ENCODE data around the gene SLC29A4. TPM values are rescaled to one million over a fixed set of nuclear protein-coding genes. Genes with fewer than 3 reads are reported as not detected.
"Not testable (repeated sequence)": the region's sequence is repeated elsewhere in the genome, so short reads cannot be mapped to it uniquely, and the experiment has no call there.

The SLC29A4 gene
- polyA plus RNA-seq, 3 donors: 0.21 to 0.29 (median 0.26) TPM

GRCh38 chr7:5265320-5266190 is 17.2 kb upstream of the SLC29A4 start:
- H3K36me3 ChIP-seq (replicated peaks in 1 of 2; ENCODE audit: control insufficient read depth in 1 of 2, insufficient read depth in 2 of 2, low read length in 2 of 2): no peaks in the 10 kb centered on the region
- no peak for TF ChIP-seq CTCF (IDR thresholded peaks at IDR 0.05)
- H4K20me1 ChIP-seq (ENCODE audit: insufficient read depth, low read length): no peaks in the 10 kb centered on the region
- H3K9me3 ChIP-seq (replicated peaks in 1 of 2; ENCODE audit: control insufficient read depth in 1 of 2, insufficient read depth in 1 of 2, low read length in 2 of 2): no peaks in the 10 kb centered on the region
- no peak overlapping the region for H2AFZ ChIP-seq (ENCODE audit: insufficient read depth, low read depth, low read length, poor library complexity, severe bottlenecking)
- Mint-ChIP-seq H3K36me3 (no peaks in the 10 kb centered on the region), H3K4me1 (peaks cover 15% of the 10 kb centered on the region), H3K9me3 (peaks cover 0 to 3% (median 0%) of the 10 kb centered on the region in 7 donors), H3K27me3 (ENCODE audit: low read depth in 3 of 3) (peaks cover 2 to 10% (median 8%) of the 10 kb centered on the region in 3 donors), H3K4me3 (no peak overlapping the region), H3K27ac (no peak overlapping the region)
- no peaks in the 10 kb centered on the region for H3K27me3 ChIP-seq (ENCODE audit: control insufficient read depth in 2 of 2, insufficient read depth in 2 of 2, low read length in 2 of 2)
- 85% methylated on average over 17 of the region's 19 CpGs for WGBS (ENCODE audit: insufficient coverage)
- no peak for DNase-seq
- intact Hi-C loops (cut with micrococcal nuclease): no loop called here
- no peak overlapping the region for H3K4me2 ChIP-seq (replicated peaks; ENCODE audit: extremely low read depth, low read length, poor library complexity, severe bottlenecking)
- H3K9ac ChIP-seq (ENCODE audit: insufficient read depth, low read length, poor library complexity, severe bottlenecking): no peak overlapping the region
- no peaks in the 10 kb centered on the region for H3K79me2 ChIP-seq (ENCODE audit: insufficient read depth, low read length)
- peaks cover 3 to 9% of the 10 kb centered on the region in 2 donors for H3K4me1 ChIP-seq (ENCODE audit: control insufficient read depth in 1 of 2, insufficient read depth in 2 of 2, low read length in 2 of 2)
- no peak overlapping the region for H3K27ac ChIP-seq (ENCODE audit: low read depth in 1 of 2, low read length in 2 of 2)
- H3K4me3 ChIP-seq (replicated peaks in 1 of 3; ENCODE audit: low read depth in 2 of 3, low read length in 3 of 3): no peak overlapping the region

DNA sequence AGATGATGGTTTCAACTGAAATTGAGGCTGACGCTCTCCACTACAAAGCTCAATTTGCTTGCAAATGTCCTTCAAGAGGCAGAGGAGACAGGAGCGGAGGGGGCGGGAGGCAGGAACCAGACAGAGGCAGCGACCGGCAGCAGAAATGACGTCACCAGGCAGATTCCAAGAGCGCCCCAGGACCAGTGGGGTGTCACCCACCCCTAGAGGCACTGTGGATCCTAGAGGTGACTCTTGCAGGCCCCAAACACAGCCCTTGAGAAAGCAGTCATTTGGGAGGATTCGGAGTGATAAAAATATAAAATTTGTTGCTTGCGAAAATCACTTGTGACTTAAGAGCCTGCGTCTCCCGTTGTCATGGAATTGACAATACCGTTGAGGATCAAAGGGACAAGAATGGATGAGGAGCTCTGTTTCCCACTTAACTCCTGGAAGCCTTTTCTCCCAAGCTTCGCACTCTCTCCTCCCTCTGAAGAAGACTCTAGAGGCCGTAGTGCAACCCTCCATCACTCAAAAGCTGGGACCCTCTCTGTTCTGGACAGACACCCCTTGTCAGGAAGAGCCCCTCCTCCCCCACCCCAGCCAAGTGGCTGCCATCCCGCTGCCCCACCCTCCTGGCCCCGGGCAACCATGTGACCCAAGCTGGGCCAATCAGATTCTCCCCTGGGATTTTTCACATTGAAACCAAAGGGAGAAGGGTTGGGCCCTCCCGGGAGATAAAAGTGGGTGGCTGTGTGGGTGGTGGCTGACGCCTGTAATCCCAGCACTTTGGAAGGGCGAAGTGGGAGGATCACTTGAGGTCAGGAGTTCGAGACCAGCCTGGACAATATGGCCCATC is 16.3 kb upstream of the SLC29A4 start:
- no peak for TF ChIP-seq CTCF (IDR thresholded peaks at IDR 0.05)
- Mint-ChIP-seq H3K4me3 (no peak overlapping the region), H3K9me3 (peaks cover 0 to 3% (median 0%) of the 10 kb centered on the region in 7 donors), H3K27ac (no peak overlapping the region), H3K27me3 (ENCODE audit: low read depth in 3 of 3) (peaks cover 2 to 10% (median 10%) of the 10 kb centered on the region in 3 donors), H3K36me3 (no peaks in the 10 kb centered on the region), H3K4me1 (peaks cover 15% of the 10 kb centered on the region)
- H3K9me3 ChIP-seq (replicated peaks in 1 of 2; ENCODE audit: control insufficient read depth in 1 of 2, insufficient read depth in 1 of 2, low read length in 2 of 2): no peaks in the 10 kb centered on the region
- no peak overlapping the region for H2AFZ ChIP-seq (ENCODE audit: insufficient read depth, low read depth, low read length, poor library complexity, severe bottlenecking)
- H3K4me1 ChIP-seq (ENCODE audit: control insufficient read depth in 1 of 2, insufficient read depth in 2 of 2, low read length in 2 of 2): peaks cover 3 to 9% of the 10 kb centered on the region in 2 donors
- H3K4me3 ChIP-seq (replicated peaks in 1 of 3; ENCODE audit: low read depth in 2 of 3, low read length in 3 of 3): no peak overlapping the region
- WGBS (ENCODE audit: insufficient coverage): 80% methylated on average over 14 of the region's 20 CpGs
- H3K27ac ChIP-seq (ENCODE audit: low read depth in 1 of 2, low read length in 2 of 2): no peak overlapping the region
- H4K20me1 ChIP-seq (ENCODE audit: insufficient read depth, low read length): no peaks in the 10 kb centered on the region
- intact Hi-C loops (cut with micrococcal nuclease): no loop called here
- no peak overlapping the region for H3K9ac ChIP-seq (ENCODE audit: insufficient read depth, low read length, poor library complexity, severe bottlenecking)
- H3K79me2 ChIP-seq (ENCODE audit: insufficient read depth, low read length): no peaks in the 10 kb centered on the region
- no peaks in the 10 kb centered on the region for H3K36me3 ChIP-seq (replicated peaks in 1 of 2; ENCODE audit: control insufficient read depth in 1 of 2, insufficient read depth in 2 of 2, low read length in 2 of 2)
- no peaks in the 10 kb centered on the region for H3K27me3 ChIP-seq (ENCODE audit: control insufficient read depth in 2 of 2, insufficient read depth in 2 of 2, low read length in 2 of 2)
- H3K4me2 ChIP-seq (replicated peaks; ENCODE audit: extremely low read depth, low read length, poor library complexity, severe bottlenecking): no peak overlapping the region
- no peak for DNase-seq

GRCh38 chr7:5267829-5268228 is 14.9 kb upstream of the SLC29A4 start:
- H3K4me2 ChIP-seq (replicated peaks; ENCODE audit: extremely low read depth, low read length, poor library complexity, severe bottlenecking); H3K36me3 ChIP-seq (replicated peaks in 1 of 2; ENCODE audit: control insufficient read depth in 1 of 2, insufficient read depth in 2 of 2, low read length in 2 of 2); H3K27ac Mint-ChIP-seq; intact Hi-C loops (cut with micrococcal nuclease); H3K36me3 Mint-ChIP-seq; H3K9me3 ChIP-seq (replicated peaks in 1 of 2; ENCODE audit: control insufficient read depth in 1 of 2, insufficient read depth in 1 of 2, low read length in 2 of 2); H3K4me1 ChIP-seq (ENCODE audit: control insufficient read depth in 1 of 2, insufficient read depth in 2 of 2, low read length in 2 of 2); H3K27me3 ChIP-seq (ENCODE audit: control insufficient read depth in 2 of 2, insufficient read depth in 2 of 2, low read length in 2 of 2); H3K4me3 ChIP-seq (replicated peaks in 1 of 3; ENCODE audit: low read depth in 2 of 3, low read length in 3 of 3); H3K9me3 Mint-ChIP-seq; H3K27me3 Mint-ChIP-seq (ENCODE audit: low read depth in 3 of 3); H3K79me2 ChIP-seq (ENCODE audit: insufficient read depth, low read length); H4K20me1 ChIP-seq (ENCODE audit: insufficient read depth, low read length); H3K27ac ChIP-seq (ENCODE audit: low read depth in 1 of 2, low read length in 2 of 2); H2AFZ ChIP-seq (ENCODE audit: insufficient read depth, low read depth, low read length, poor library complexity, severe bottlenecking); H3K9ac ChIP-seq (ENCODE audit: insufficient read depth, low read length, poor library complexity, severe bottlenecking): not testable (repeated sequence)
- Mint-ChIP-seq H3K4me1 (peaks cover 15% of the 10 kb centered on the region), H3K4me3 (peak overlapping the region in 1 of 2 donors; percentile 59)
- DNase-seq: peak in 2 of 3 donors; percentile 5 to 10
- WGBS (ENCODE audit: insufficient coverage): 23% methylated on average over 5 of the region's 8 CpGs
